Neuron (in vitro differentiated cells): ENCODE measurements around the gene RPL23.

Experiments used
- H2AFZ ChIP-seq: one replicate; pipeline ENCODE4 v1.6.1; 2013; ENCODE audit warnings: low read depth, mild to moderate bottlenecking, inconsistent platforms, low read length, moderate library complexity
- H3K27me3 ChIP-seq: one replicate; pipeline ENCODE4 v1.6.1; 2013; ENCODE audit warnings: low read length; ENCODE audit not compliant: insufficient read depth
- H3K36me3 ChIP-seq: one replicate; pipeline ENCODE4 v1.6.1; 2013; ENCODE audit warnings: low read length; ENCODE audit not compliant: insufficient read depth
- H3K4me1 ChIP-seq: one replicate; pipeline ENCODE4 v1.6.1; 2013; ENCODE audit warnings: low read length; ENCODE audit not compliant: insufficient read depth
- H3K4me3 ChIP-seq: 2 replicates; pipeline ENCODE4 v1.5.1; 2013; ENCODE audit warnings: mild to moderate bottlenecking, low read length, moderate library complexity
- H3K9me3 ChIP-seq: one replicate; pipeline ENCODE4 v1.6.1; 2013; ENCODE audit warnings: low read length

The RPL23 gene

GRCh38 chr17:38853292-38854219 lies at the start of gene RPL23:
RPL23 (minus strand) TSS chr17:38853721; CDS start chr17:38853710, 11 bp downstream.
- peaks cover 42% of the 10 kb centered on the region for H3K36me3 ChIP-seq
- no peaks in the 10 kb centered on the region for H3K9me3 ChIP-seq
- H2AFZ ChIP-seq, result peak within 1 kb of the TSS; percentile 37

GRCh38 chr17:38900978-38901656 lies 47.6 kb upstream of the RPL23 start:
- H3K4me1 ChIP-seq, result peaks cover 5% of the 10 kb centered on the region
- no peak overlapping the region for H3K4me3 ChIP-seq
- H3K27me3 ChIP-seq, result no peaks in the 10 kb centered on the region
- H3K9me3 ChIP-seq, result no peaks in the 10 kb centered on the region
- H2AFZ ChIP-seq, result no peak overlapping the region
- peaks cover 22% of the 10 kb centered on the region for H3K36me3 ChIP-seq

More at GRCh38 chr17:38853292-38854219, at the start of gene RPL23:
- Histone ChIP-seq H3K27me3 (no peaks in the 10 kb centered on the region), H3K4me1 (peaks cover 22% of the 10 kb centered on the region), H3K4me3 (peak within 1 kb of the TSS; percentile 89)

GRCh38 chr17:38899421-38899820 lies 45.9 kb upstream of the RPL23 start:
- H3K27me3 ChIP-seq, result no peaks in the 10 kb centered on the region
- H3K4me1 ChIP-seq, result peaks cover 11% of the 10 kb centered on the region
- H3K9me3 ChIP-seq, result no peaks in the 10 kb centered on the region
- peaks cover 22% of the 10 kb centered on the region for H3K36me3 ChIP-seq
- no peak overlapping the region for H2AFZ ChIP-seq
- H3K4me3 ChIP-seq, result no peak overlapping the region

GRCh38 chr17:38898812-38899348 lies 45.4 kb upstream of the RPL23 start:
- Histone ChIP-seq H3K4me3 (no peak overlapping the region), H3K36me3 (peaks cover 25% of the 10 kb centered on the region), H3K9me3 (no peaks in the 10 kb centered on the region), H3K4me1 (peaks cover 11% of the 10 kb centered on the region), H2AFZ (no peak overlapping the region), H3K27me3 (no peaks in the 10 kb centered on the region)

GRCh38 chr17:38898291-38898679 lies 44.8 kb upstream of the RPL23 start:
- Histone ChIP-seq H2AFZ (no peak overlapping the region), H3K36me3 (peaks cover 20% of the 10 kb centered on the region), H3K27me3 (no peaks in the 10 kb centered on the region), H3K4me1 (peaks cover 11% of the 10 kb centered on the region), H3K9me3 (no peaks in the 10 kb centered on the region), H3K4me3 (no peak overlapping the region)

- Histone ChIP-seq H3K27me3 (no peaks in the 10 kb centered on the region), H3K4me3 (no peak overlapping the region), H2AFZ (no peak overlapping the region), H3K9me3 (no peaks in the 10 kb centered on the region), H3K36me3 (peaks cover 21% of the 10 kb centered on the region), H3K4me1 (peaks cover 11% of the 10 kb centered on the region)
Measured at GRCh38 chr17:38897671-38898290, 44.3 kb upstream of the RPL23 start.

GRCh38 chr17:38897176-38897575 lies 43.7 kb upstream of the RPL23 start:
- H2AFZ ChIP-seq, result no peak overlapping the region
- H3K27me3 ChIP-seq, result no peaks in the 10 kb centered on the region
- H3K4me1 ChIP-seq, result peaks cover 11% of the 10 kb centered on the region
- H3K36me3 ChIP-seq, result peaks cover 27% of the 10 kb centered on the region
- H3K4me3 ChIP-seq, result no peak overlapping the region
- no peaks in the 10 kb centered on the region for H3K9me3 ChIP-seq

GRCh38 chr17:38896346-38896954 lies 42.9 kb upstream of the RPL23 start:
- H3K36me3 ChIP-seq, result peaks cover 31% of the 10 kb centered on the region
- H3K4me1 ChIP-seq, result peaks cover 11% of the 10 kb centered on the region
- H3K4me3 ChIP-seq, result no peak overlapping the region
- no peaks in the 10 kb centered on the region for H3K27me3 ChIP-seq
- no peaks in the 10 kb centered on the region for H3K9me3 ChIP-seq
- H2AFZ ChIP-seq, result no peak overlapping the region

GRCh38 chr17:38894276-38894675 lies 40.8 kb upstream of the RPL23 start:
- no peaks in the 10 kb centered on the region for H3K27me3 ChIP-seq

GRCh38 chr17:38893607-38894006 lies 40.1 kb upstream of the RPL23 start:
- no peak overlapping the region for H3K4me3 ChIP-seq
- no peak overlapping the region for H2AFZ ChIP-seq
- H3K9me3 ChIP-seq, result no peaks in the 10 kb centered on the region
- peaks cover 35% of the 10 kb centered on the region for H3K36me3 ChIP-seq
- peaks cover 11% of the 10 kb centered on the region for H3K4me1 ChIP-seq
- H3K27me3 ChIP-seq, result no peaks in the 10 kb centered on the region

More at GRCh38 chr17:38894276-38894675, 40.8 kb upstream of the RPL23 start:
- H2AFZ ChIP-seq, result no peak overlapping the region
- no peak overlapping the region for H3K4me3 ChIP-seq
- peaks cover 42% of the 10 kb centered on the region for H3K36me3 ChIP-seq
- H3K4me1 ChIP-seq, result peaks cover 11% of the 10 kb centered on the region
- no peaks in the 10 kb centered on the region for H3K9me3 ChIP-seq

GRCh38 chr17:38893113-38893512 lies 39.6 kb upstream of the RPL23 start:
- H3K4me1 ChIP-seq, result peaks cover 11% of the 10 kb centered on the region
- no peak overlapping the region for H2AFZ ChIP-seq
- H3K27me3 ChIP-seq, result no peaks in the 10 kb centered on the region
- H3K4me3 ChIP-seq, result no peak overlapping the region
- H3K36me3 ChIP-seq, result peaks cover 31% of the 10 kb centered on the region
- H3K9me3 ChIP-seq, result no peaks in the 10 kb centered on the region

- H3K36me3 ChIP-seq, result peaks cover 35% of the 10 kb centered on the region
- H3K4me3 ChIP-seq, result no peak overlapping the region
- H2AFZ ChIP-seq, result no peak overlapping the region
- H3K4me1 ChIP-seq, result peaks cover 11% of the 10 kb centered on the region
- H3K27me3 ChIP-seq, result no peaks in the 10 kb centered on the region
- H3K9me3 ChIP-seq, result no peaks in the 10 kb centered on the region
Measured at GRCh38 chr17:38892620-38893019, 39.1 kb upstream of the RPL23 start.
